ENCODE measurements around the gene MYO1C.

Gene MYO1C

GRCh38 chr17:1485423-1486376 is 6.8 kb downstream of the MYO1C start:
- DNase-seq = peak; percentile 74
- peak; percentile 30 for ATAC-seq

GRCh38 chr17:1484676-1485422 is 7.6 kb downstream of the MYO1C start:
- peak; percentile 51 for DNase-seq
- ATAC-seq = peak; percentile 5

- no peak for DNase-seq
- ATAC-seq = no peak
These were observed 8.4 kb downstream of the MYO1C start for GRCh38 chr17:1484060-1484535.

- ATAC-seq (no peak), DNase-seq (no peak)
These were observed 9.8 kb downstream of the MYO1C start for GRCh38 chr17:1482680-1483079.

GRCh38 chr17:1481736-1482135 is 10.8 kb downstream of the MYO1C start:
- ATAC-seq (no peak), DNase-seq (no peak)

GRCh38 chr17:1480747-1481465 is 11.6 kb downstream of the MYO1C start:
- no peak for DNase-seq
- no peak for ATAC-seq

GRCh38 chr17:1478418-1478817 is 14.1 kb downstream of the MYO1C start:
- DNase-seq = no peak
- no peak for ATAC-seq

- DNase-seq = no peak
- no peak for ATAC-seq
These were observed 17.1 kb downstream of the MYO1C start for GRCh38 chr17:1475321-1475854.

- ATAC-seq = no peak
These were observed 17.9 kb downstream of the MYO1C start for GRCh38 chr17:1474402-1475189.

GRCh38 chr17:1473841-1474240 is 18.6 kb downstream of the MYO1C start:
- peak; percentile 62 for ATAC-seq
- DNase-seq = no peak

More at GRCh38 chr17:1474402-1475189, 17.9 kb downstream of the MYO1C start:
- DNase-seq = no peak

GRCh38 chr17:1473170-1473569 is 19.3 kb downstream of the MYO1C start:
- ATAC-seq (peak; percentile 61), DNase-seq (no peak)

GRCh38 chr17:1471911-1472821 is 20.3 kb downstream of the MYO1C start:
- no peak for ATAC-seq

GRCh38 chr17:1471490-1471889 is 21.0 kb downstream of the MYO1C start:
- ATAC-seq (no peak), DNase-seq (no peak)

More at GRCh38 chr17:1471911-1472821, 20.3 kb downstream of the MYO1C start:
- DNase-seq = no peak

GRCh38 chr17:1470755-1471462 is 21.6 kb downstream of the MYO1C start:
- ATAC-seq (no peak), DNase-seq (no peak)

GRCh38 chr17:1470071-1470754 is 22.3 kb downstream of the MYO1C start:
- DNase-seq (no peak), ATAC-seq (no peak)

- DNase-seq = no peak
- no peak for ATAC-seq
These were observed 23.1 kb downstream of the MYO1C start for GRCh38 chr17:1469231-1469852.

- ATAC-seq = no peak
- DNase-seq = no peak
These were observed 24.5 kb downstream of the MYO1C start for GRCh38 chr17:1467898-1468492.

- no peak for ATAC-seq
- no peak for DNase-seq
These were observed 25.2 kb downstream of the MYO1C start for GRCh38 chr17:1467258-1467657.

Measured in stimulated activated naive CD8-positive, alpha-beta T cell treated with anti-CD3 and anti-CD28 coated beads, Interleukin-15, Interleukin-2, amounts not matched to agents 100 U/mL and 50 U/mL, for 24 hours (primary cell).